GM12892 (cell line): ENCODE results near the gene LHFPL2.

Experiments used
- POLR2A ChIP-seq: IDR thresholded peaks from 2 replicates; pipeline ENCODE4 v1.6.1; 2011; ENCODE audit warnings: low read depth, low read length, control low read depth
- TAF1 ChIP-seq: IDR thresholded peaks from 2 replicates; pipeline ENCODE4 v1.6.1; 2011; ENCODE audit warnings: low read depth, mild to moderate bottlenecking, control low read depth, low read length, borderline replicate concordance

DNA sequence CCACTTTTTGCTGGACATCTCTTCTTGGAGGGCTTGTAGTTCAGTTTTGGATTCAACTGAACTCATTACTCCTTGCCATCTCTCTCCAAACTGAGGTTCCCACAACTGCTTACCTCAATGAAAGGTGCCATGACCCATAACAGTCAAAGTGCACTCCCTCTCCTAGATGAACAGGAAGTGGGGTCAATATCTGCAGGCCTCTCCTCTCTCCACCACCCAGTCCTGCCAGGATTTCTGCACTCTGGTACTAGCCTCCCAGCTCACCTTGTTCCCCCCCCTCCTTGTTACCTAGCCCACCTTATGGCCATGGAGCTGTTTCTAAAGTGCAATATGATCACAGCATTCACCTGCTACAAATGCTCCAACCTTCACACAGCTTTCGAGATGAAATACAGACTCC, 5.9 kb downstream of the LHFPL2 start:
- TF ChIP-seq POLR2A (no peak), TAF1 (no peak)
